Measurements from ENCODE around the gene OR51B4.

DNA sequence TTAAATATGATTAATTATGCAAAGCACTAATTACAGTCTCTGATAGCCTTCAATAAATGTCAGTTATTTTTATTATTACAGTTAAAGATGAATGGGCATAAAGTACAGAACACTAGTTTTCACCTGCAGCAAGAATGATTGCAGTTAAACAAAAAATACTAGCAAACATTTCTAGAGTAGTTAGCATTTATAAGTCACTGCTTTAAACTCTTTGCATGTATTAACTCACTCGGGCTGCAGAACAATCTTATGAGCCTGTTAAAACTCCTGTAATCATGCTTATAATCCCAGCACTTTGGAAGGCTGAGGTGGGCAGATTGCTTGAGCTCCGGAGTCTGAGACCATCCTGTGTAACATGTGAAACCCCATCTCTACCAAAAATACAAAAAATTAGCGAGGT, 14.8 kb downstream of the OR51B4 start:
- TF ChIP-seq, protein P1, sequence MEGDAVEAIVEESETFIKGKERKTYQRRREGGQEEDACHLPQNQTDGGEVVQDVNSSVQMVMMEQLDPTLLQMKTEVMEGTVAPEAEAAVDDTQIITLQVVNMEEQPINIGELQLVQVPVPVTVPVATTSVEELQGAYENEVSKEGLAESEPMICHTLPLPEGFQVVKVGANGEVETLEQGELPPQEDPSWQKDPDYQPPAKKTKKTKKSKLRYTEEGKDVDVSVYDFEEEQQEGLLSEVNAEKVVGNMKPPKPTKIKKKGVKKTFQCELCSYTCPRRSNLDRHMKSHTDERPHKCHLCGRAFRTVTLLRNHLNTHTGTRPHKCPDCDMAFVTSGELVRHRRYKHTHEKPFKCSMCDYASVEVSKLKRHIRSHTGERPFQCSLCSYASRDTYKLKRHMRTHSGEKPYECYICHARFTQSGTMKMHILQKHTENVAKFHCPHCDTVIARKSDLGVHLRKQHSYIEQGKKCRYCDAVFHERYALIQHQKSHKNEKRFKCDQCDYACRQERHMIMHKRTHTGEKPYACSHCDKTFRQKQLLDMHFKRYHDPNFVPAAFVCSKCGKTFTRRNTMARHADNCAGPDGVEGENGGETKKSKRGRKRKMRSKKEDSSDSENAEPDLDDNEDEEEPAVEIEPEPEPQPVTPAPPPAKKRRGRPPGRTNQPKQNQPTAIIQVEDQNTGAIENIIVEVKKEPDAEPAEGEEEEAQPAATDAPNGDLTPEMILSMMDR (IDR thresholded peaks at IDR 0.05) = no peak
- TF ChIP-seq POLR2A (IDR thresholded peaks at IDR 0.05) (no peak), POLR2AphosphoS5 (IDR thresholded peaks at IDR 0.05; ENCODE audit: insufficient read depth in 1 of 2, low read depth in 1 of 2) (no peak)

Measured in vagina (tissue), 2 donors.